Gastrocnemius medialis (tissue), 4 donors: Measurements from ENCODE around the gene KRTAP29-1.

ENCODE experiments used
- POLR2A ChIP-seq, 2 donors: fragments of 450-650 bp; IDR thresholded peaks; one replicate each; pipeline ENCODE4 v1.6.1; 2017; ENCODE audit warnings: antibody characterized with exemption in 2 of 2, mild to moderate bottlenecking in 2 of 2, moderate library complexity in 2 of 2
- TF ChIP-seq, protein P1 (sequence below), 5 experiments: fragments of 450-650 bp in 3 of 5; fragments of 200-600 bp in 2 of 5; sonication (generic) in 2 of 5; IDR thresholded peaks in 4 of 5; conservative IDR thresholded peaks in 1 of 5; 1 replicate in 4 of 5; 2 replicates in 1 of 5; pipeline ENCODE4 v1.5.1; 2016 to 2019; ENCODE audit warnings: antibody characterized with exemption in 5 of 5, mild to moderate bottlenecking in 3 of 5, moderate library complexity in 3 of 5

DNA sequence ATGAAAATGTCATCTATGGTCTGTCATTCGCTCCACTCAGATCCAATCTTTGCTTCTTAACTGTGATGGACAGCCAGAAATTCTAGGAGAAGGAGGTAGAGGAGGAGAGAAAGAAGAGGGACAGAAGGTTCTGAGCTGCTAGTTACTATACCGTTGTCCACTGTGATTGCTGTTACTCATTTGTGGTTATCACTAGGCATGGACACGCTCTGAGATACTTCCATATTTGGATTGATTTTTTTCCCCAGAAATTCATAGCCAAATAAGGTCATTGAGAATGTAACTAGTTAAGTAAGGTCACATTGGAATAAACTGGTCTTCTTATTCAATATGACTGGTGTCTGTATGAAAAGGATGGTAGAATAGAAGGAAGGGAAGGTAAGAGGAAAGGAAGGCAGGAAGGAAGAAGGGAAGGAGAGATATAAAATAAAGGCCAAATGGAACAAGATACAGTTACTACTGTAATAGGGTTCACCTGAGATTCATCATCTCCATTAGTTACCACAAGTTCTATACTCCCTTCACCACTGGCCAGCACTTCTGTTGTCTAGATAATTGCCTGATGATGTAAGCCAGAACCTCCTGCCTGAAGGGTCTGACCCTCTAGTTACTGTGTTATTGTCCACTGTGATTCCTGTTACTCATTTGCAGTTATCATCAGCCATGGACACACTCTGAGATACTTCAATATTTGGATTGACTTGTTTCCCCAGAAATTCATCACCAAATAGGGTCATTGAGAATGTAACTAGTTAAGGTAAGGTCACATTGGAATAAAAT, 24.3 kb downstream of the KRTAP29-1 start:
- TF ChIP-seq POLR2A (IDR thresholded peaks at IDR 0.05): no peak
- TF ChIP-seq, protein P1, sequence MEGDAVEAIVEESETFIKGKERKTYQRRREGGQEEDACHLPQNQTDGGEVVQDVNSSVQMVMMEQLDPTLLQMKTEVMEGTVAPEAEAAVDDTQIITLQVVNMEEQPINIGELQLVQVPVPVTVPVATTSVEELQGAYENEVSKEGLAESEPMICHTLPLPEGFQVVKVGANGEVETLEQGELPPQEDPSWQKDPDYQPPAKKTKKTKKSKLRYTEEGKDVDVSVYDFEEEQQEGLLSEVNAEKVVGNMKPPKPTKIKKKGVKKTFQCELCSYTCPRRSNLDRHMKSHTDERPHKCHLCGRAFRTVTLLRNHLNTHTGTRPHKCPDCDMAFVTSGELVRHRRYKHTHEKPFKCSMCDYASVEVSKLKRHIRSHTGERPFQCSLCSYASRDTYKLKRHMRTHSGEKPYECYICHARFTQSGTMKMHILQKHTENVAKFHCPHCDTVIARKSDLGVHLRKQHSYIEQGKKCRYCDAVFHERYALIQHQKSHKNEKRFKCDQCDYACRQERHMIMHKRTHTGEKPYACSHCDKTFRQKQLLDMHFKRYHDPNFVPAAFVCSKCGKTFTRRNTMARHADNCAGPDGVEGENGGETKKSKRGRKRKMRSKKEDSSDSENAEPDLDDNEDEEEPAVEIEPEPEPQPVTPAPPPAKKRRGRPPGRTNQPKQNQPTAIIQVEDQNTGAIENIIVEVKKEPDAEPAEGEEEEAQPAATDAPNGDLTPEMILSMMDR (IDR thresholded peaks at IDR 0.05 in 4 of 5, conservative IDR thresholded peaks at IDR 0.05 in 1 of 5): no peak
